Body of pancreas (tissue), 4 donors: ENCODE measurements around the gene CAPN12.

Experiments
- CTCF ChIP-seq, 7 experiments: fragments of 450-650 bp in 4 of 7; fragments of 200-600 bp in 3 of 7; sonication (generic) in 3 of 7; IDR thresholded peaks; one replicate each; pipeline ENCODE4 v1.5.1; 2016 to 2019; ENCODE audit warnings: antibody characterized with exemption in 7 of 7
- POLR2A ChIP-seq, 3 donors: fragments of 450-650 bp; IDR thresholded peaks; one replicate each; pipeline ENCODE4 v1.6.1; 2016; ENCODE audit warnings: antibody characterized with exemption in 3 of 3, mild to moderate bottlenecking in 2 of 3

- TF ChIP-seq CTCF (IDR thresholded peaks at IDR 0.05) (no peak), POLR2A (IDR thresholded peaks at IDR 0.05) (no peak)
Observed at GRCh38 chr19:38785187-38785699, 41.0 kb upstream of the CAPN12 start.
